ENCODE measurements around the gene MICAL3.
"Not testable (repeated sequence)": the region's sequence is repeated elsewhere in the genome, so short reads cannot be mapped to it uniquely, and the experiment has no call there.

The MICAL3 gene

GRCh38 chr22:17878941-17879340 lies 145.4 kb downstream of the MICAL3 start:
- H3K27ac ChIP-seq (ENCODE audit: low read length): no peak overlapping the region
- no peak for DNase-seq (ENCODE audit: low read depth, low spot score)
- no CpG with 5 or more reads among the region's 7 CpGs for WGBS (ENCODE audit: insufficient coverage, insufficient read length)
- H3K4me3 ChIP-seq (ENCODE audit: low read length): no peak overlapping the region
- H3K27me3 ChIP-seq (ENCODE audit: control insufficient read depth, insufficient read depth, low read length): peaks cover 29% of the 10 kb centered on the region
- H3K36me3 ChIP-seq (ENCODE audit: control insufficient read depth, insufficient read depth, low read length): peaks cover 8% of the 10 kb centered on the region
- H3K4me1 ChIP-seq (ENCODE audit: control insufficient read depth, insufficient read depth, low read length): no peaks in the 10 kb centered on the region
- H3K9me3 ChIP-seq (ENCODE audit: control insufficient read depth, insufficient read depth, low read length): no peaks in the 10 kb centered on the region

GRCh38 chr22:17878186-17878694 lies 146.1 kb downstream of the MICAL3 start:
- Histone ChIP-seq H3K36me3 (ENCODE audit: control insufficient read depth, insufficient read depth, low read length) (peaks cover 8% of the 10 kb centered on the region), H3K27me3 (ENCODE audit: control insufficient read depth, insufficient read depth, low read length) (peaks cover 29% of the 10 kb centered on the region), H3K27ac (ENCODE audit: low read length) (no peak overlapping the region), H3K4me3 (ENCODE audit: low read length) (no peak overlapping the region), H3K4me1 (ENCODE audit: control insufficient read depth, insufficient read depth, low read length) (no peaks in the 10 kb centered on the region), H3K9me3 (ENCODE audit: control insufficient read depth, insufficient read depth, low read length) (no peaks in the 10 kb centered on the region)
- WGBS (ENCODE audit: insufficient coverage, insufficient read length): no CpG with 5 or more reads among the region's 10 CpGs
- DNase-seq (ENCODE audit: low read depth, low spot score): no peak

- not testable (repeated sequence) for H3K4me1 ChIP-seq (ENCODE audit: control insufficient read depth, insufficient read depth, low read length); H3K4me3 ChIP-seq (ENCODE audit: low read length); DNase-seq (ENCODE audit: low read depth, low spot score); H3K36me3 ChIP-seq (ENCODE audit: control insufficient read depth, insufficient read depth, low read length); H3K9me3 ChIP-seq (ENCODE audit: control insufficient read depth, insufficient read depth, low read length); H3K27ac ChIP-seq (ENCODE audit: low read length)
- H3K27me3 ChIP-seq (ENCODE audit: control insufficient read depth, insufficient read depth, low read length): peaks cover 29% of the 10 kb centered on the region
These were observed 147.2 kb downstream of the MICAL3 start for GRCh38 chr22:17876878-17877855.

GRCh38 chr22:17876306-17876831 lies 148.0 kb downstream of the MICAL3 start:
- Histone ChIP-seq H3K27me3 (ENCODE audit: control insufficient read depth, insufficient read depth, low read length) (peaks cover 29% of the 10 kb centered on the region), H3K36me3 (ENCODE audit: control insufficient read depth, insufficient read depth, low read length) (peaks cover 8% of the 10 kb centered on the region)
- no CpG with 5 or more reads among the region's 4 CpGs for WGBS (ENCODE audit: insufficient coverage, insufficient read length)

GRCh38 chr22:17875631-17876030 lies 148.7 kb downstream of the MICAL3 start:
- peaks cover 8% of the 10 kb centered on the region for H3K36me3 ChIP-seq (ENCODE audit: control insufficient read depth, insufficient read depth, low read length)
- peaks cover 29% of the 10 kb centered on the region for H3K27me3 ChIP-seq (ENCODE audit: control insufficient read depth, insufficient read depth, low read length)
- WGBS (ENCODE audit: insufficient coverage, insufficient read length): no CpG with 5 or more reads among the region's 12 CpGs
- no peaks in the 10 kb centered on the region for H3K4me1 ChIP-seq (ENCODE audit: control insufficient read depth, insufficient read depth, low read length)
- no peak overlapping the region for H3K4me3 ChIP-seq (ENCODE audit: low read length)
- no peak for DNase-seq (ENCODE audit: low read depth, low spot score)
- H3K27ac ChIP-seq (ENCODE audit: low read length): no peak overlapping the region
- H3K9me3 ChIP-seq (ENCODE audit: control insufficient read depth, insufficient read depth, low read length): no peaks in the 10 kb centered on the region

More at GRCh38 chr22:17876306-17876831, 148.0 kb downstream of the MICAL3 start:
- no peaks in the 10 kb centered on the region for H3K4me1 ChIP-seq (ENCODE audit: control insufficient read depth, insufficient read depth, low read length)
- H3K9me3 ChIP-seq (ENCODE audit: control insufficient read depth, insufficient read depth, low read length): no peaks in the 10 kb centered on the region
- no peak overlapping the region for H3K27ac ChIP-seq (ENCODE audit: low read length)
- DNase-seq (ENCODE audit: low read depth, low spot score): no peak
- no peak overlapping the region for H3K4me3 ChIP-seq (ENCODE audit: low read length)

- peaks cover 4% of the 10 kb centered on the region; the same call in 1 of the 2 replicates for H3K36me3 ChIP-seq (ENCODE audit: control insufficient read depth, insufficient read depth, low read length)
- no peak overlapping the region for H3K4me3 ChIP-seq (ENCODE audit: low read length)
- H3K27me3 ChIP-seq (ENCODE audit: control insufficient read depth, insufficient read depth, low read length): peaks cover 27% of the 10 kb centered on the region
- no peaks in the 10 kb centered on the region for H3K4me1 ChIP-seq (ENCODE audit: control insufficient read depth, insufficient read depth, low read length)
- no peaks in the 10 kb centered on the region for H3K9me3 ChIP-seq (ENCODE audit: control insufficient read depth, insufficient read depth, low read length)
- no peak for DNase-seq (ENCODE audit: low read depth, low spot score)
- WGBS (ENCODE audit: insufficient coverage, insufficient read length): no CpG with 5 or more reads among the region's 15 CpGs
- no peak overlapping the region for H3K27ac ChIP-seq (ENCODE audit: low read length)
These were observed 149.2 kb downstream of the MICAL3 start for GRCh38 chr22:17875156-17875555.

GRCh38 chr22:17874231-17874905 lies 150.0 kb downstream of the MICAL3 start:
- H3K36me3 ChIP-seq (ENCODE audit: control insufficient read depth, insufficient read depth, low read length): no peaks in the 10 kb centered on the region; the same call in 1 of the 2 replicates
- no peak for DNase-seq (ENCODE audit: low read depth, low spot score)
- whole genome bisulfite sequencing (ENCODE audit: insufficient coverage, insufficient read length): no CpG with 5 or more reads among the region's 15 CpGs

GRCh38 chr22:17873804-17874203 lies 150.6 kb downstream of the MICAL3 start:
- no CpG with 5 or more reads among the region's 10 CpGs for WGBS (ENCODE audit: insufficient coverage, insufficient read length)
- Histone ChIP-seq H3K9me3 (ENCODE audit: control insufficient read depth, insufficient read depth, low read length) (no peaks in the 10 kb centered on the region), H3K36me3 (ENCODE audit: control insufficient read depth, insufficient read depth, low read length) (peaks cover 5% of the 10 kb centered on the region; the same call in 1 of the 2 replicates), H3K4me3 (ENCODE audit: low read length) (no peak overlapping the region), H3K27me3 (ENCODE audit: control insufficient read depth, insufficient read depth, low read length) (peaks cover 19% of the 10 kb centered on the region), H3K4me1 (ENCODE audit: control insufficient read depth, insufficient read depth, low read length) (no peaks in the 10 kb centered on the region), H3K27ac (ENCODE audit: low read length) (no peak overlapping the region)
- no peak for DNase-seq (ENCODE audit: low read depth, low spot score)

More at GRCh38 chr22:17874231-17874905, 150.0 kb downstream of the MICAL3 start:
- no peak overlapping the region for H3K4me3 ChIP-seq (ENCODE audit: low read length)
- no peaks in the 10 kb centered on the region for H3K4me1 ChIP-seq (ENCODE audit: control insufficient read depth, insufficient read depth, low read length)
- H3K9me3 ChIP-seq (ENCODE audit: control insufficient read depth, insufficient read depth, low read length): no peaks in the 10 kb centered on the region
- peaks cover 24% of the 10 kb centered on the region for H3K27me3 ChIP-seq (ENCODE audit: control insufficient read depth, insufficient read depth, low read length)
- no peak overlapping the region for H3K27ac ChIP-seq (ENCODE audit: low read length)

GRCh38 chr22:17873116-17873515 lies 151.2 kb downstream of the MICAL3 start:
- no peaks in the 10 kb centered on the region for H3K4me1 ChIP-seq (ENCODE audit: control insufficient read depth, insufficient read depth, low read length)
- H3K27ac ChIP-seq (ENCODE audit: low read length): no peak overlapping the region
- WGBS (ENCODE audit: insufficient coverage, insufficient read length): no CpG with 5 or more reads among the region's 14 CpGs
- no peak overlapping the region for H3K4me3 ChIP-seq (ENCODE audit: low read length)
- peaks cover 12% of the 10 kb centered on the region for H3K27me3 ChIP-seq (ENCODE audit: control insufficient read depth, insufficient read depth, low read length)
- no peak for DNase-seq (ENCODE audit: low read depth, low spot score)
- no peaks in the 10 kb centered on the region for H3K9me3 ChIP-seq (ENCODE audit: control insufficient read depth, insufficient read depth, low read length)
- peaks cover 5% of the 10 kb centered on the region; the same call in 1 of the 2 replicates for H3K36me3 ChIP-seq (ENCODE audit: control insufficient read depth, insufficient read depth, low read length)

- DNase-seq (ENCODE audit: low read depth, low spot score): no peak
- no CpG with 5 or more reads among the region's 7 CpGs for WGBS (ENCODE audit: insufficient coverage, insufficient read length)
- H3K27me3 ChIP-seq (ENCODE audit: control insufficient read depth, insufficient read depth, low read length): peaks cover 10% of the 10 kb centered on the region; the same call in 1 of the 2 replicates
- H3K27ac ChIP-seq (ENCODE audit: low read length): no peak overlapping the region
- no peaks in the 10 kb centered on the region for H3K9me3 ChIP-seq (ENCODE audit: control insufficient read depth, insufficient read depth, low read length)
- no peaks in the 10 kb centered on the region for H3K4me1 ChIP-seq (ENCODE audit: control insufficient read depth, insufficient read depth, low read length)
- H3K36me3 ChIP-seq (ENCODE audit: control insufficient read depth, insufficient read depth, low read length): peaks cover 5% of the 10 kb centered on the region; the same call in 1 of the 2 replicates
- H3K4me3 ChIP-seq (ENCODE audit: low read length): no peak overlapping the region
These were observed 151.9 kb downstream of the MICAL3 start for GRCh38 chr22:17872471-17872870.

All from iPS DF 6.9 (cell line).